Islet precursor cell (in vitro differentiated cells): ENCODE results near the gene NNAT.
"Not testable (repeated sequence)": the region's sequence is repeated elsewhere in the genome, so short reads cannot be mapped to it uniquely, and the experiment has no call there.

Experiments
- DNase-seq: peaks from one replicate; pipeline ENCODE4 v3.0.0-alpha.2; 2018

Gene NNAT

GRCh38 chr20:37524859-37525708 is 4.0 kb downstream of the NNAT start:
- DNase-seq: no peak

DNA sequence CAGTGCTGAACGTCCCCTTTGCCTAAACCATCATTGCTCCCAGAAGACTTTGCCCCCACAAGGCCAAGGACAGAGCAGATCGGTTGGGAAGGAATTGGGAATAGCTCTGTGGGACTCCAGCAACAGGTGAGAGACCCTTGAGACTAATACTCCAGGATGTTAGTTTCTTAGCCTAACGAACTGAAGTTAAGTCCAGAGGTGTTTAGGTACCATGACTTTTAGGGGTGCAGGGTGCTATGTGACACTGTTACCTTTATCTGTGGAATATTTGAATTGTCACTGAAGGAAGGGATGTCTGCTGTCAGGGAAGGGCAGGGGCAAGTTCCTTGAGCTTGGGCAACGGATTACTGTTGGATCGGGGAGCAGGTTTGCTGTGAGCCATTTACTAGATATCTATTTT is 4.8 kb downstream of the NNAT start:
- DNase-seq: no peak

GRCh38 chr20:37526238-37526838 is 5.3 kb downstream of the NNAT start:
- DNase-seq: peak; percentile 91

GRCh38 chr20:37526839-37527637 is 6.0 kb downstream of the NNAT start:
- DNase-seq: peak; percentile 68

- peak; percentile 90 for DNase-seq
Measured at GRCh38 chr20:37527638-37528445, 6.8 kb downstream of the NNAT start, which contains the start of gene BLCAP. Gene BLCAP, minus strand, starts transcription at chr20:37527876. Its CDS starts 8,702 bp downstream, at chr20:37519174.

- DNase-seq: no peak
Measured at GRCh38 chr20:37528446-37529213, 7.6 kb downstream of the NNAT start.

DNA sequence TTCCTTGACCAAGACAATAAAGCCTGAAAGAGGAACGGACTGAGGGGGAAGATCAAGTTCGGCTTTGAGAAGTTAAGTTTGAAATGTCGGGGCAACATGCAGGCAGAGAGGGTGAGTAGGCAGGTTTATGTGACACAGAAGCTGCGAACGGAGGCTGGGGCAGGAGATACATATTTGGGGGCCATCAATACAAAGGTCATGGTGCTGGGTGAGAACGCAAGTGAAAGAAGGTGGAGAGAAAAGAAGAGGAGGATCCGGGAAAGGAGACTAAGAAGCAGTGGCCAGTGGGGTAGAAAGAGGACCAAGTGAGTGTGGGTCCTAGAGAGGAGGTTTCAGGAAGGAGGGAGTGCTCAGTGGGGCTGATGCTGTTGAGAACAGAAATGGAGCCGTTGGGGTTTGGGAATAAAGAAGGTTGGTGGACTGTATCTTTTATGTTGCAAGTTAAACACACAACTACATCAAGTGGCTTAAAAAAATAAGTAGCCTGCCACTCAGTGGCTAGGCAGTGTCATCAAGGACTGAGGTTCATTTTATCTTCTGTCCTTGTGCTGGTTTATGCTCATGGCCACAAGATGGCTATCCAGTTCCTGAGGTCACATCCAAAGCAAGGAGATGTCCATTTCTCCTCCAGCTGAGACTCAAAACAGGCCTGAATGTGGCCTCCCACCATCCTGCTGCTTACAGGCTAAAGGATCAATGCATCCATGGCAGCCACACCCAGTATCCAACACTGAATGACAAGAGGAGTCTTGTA is 8.3 kb downstream of the NNAT start:
- peak; percentile 35 for DNase-seq

DNA sequence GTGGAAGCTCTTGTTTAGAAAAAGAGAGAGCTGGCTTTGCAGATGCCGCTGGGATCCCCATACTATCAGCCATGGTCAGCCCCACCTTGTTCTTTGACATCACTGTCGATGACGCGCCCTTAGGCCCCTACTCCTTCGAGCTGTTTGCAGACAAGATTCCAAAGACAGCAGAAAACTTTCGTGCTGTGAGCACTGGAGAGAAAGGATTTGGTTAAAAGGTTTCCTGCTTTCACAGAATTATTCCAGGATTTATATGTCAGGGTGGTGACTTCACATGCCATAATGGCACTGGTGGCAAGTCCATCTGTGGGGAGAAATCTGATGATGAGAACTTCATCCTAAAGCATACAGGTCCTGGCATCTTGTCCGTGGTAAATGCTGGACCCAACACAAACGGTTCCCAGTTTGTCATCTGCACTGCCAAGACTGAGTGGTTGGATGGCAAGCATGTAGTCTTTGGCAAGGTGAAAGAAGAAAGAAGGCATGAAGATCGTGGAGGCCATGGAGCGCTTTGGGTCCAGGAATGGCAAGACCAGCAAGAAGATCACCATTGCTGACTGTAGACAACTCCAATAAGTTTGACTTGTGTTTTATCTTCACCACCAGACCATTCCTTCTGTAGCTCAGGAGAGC is 9.0 kb downstream of the NNAT start:
- DNase-seq: peak; percentile 34

GRCh38 chr20:37530696-37531095 is 9.6 kb downstream of the NNAT start:
- no peak for DNase-seq

GRCh38 chr20:37531856-37532255 is 10.8 kb downstream of the NNAT start:
- DNase-seq: peak; percentile 42

DNA sequence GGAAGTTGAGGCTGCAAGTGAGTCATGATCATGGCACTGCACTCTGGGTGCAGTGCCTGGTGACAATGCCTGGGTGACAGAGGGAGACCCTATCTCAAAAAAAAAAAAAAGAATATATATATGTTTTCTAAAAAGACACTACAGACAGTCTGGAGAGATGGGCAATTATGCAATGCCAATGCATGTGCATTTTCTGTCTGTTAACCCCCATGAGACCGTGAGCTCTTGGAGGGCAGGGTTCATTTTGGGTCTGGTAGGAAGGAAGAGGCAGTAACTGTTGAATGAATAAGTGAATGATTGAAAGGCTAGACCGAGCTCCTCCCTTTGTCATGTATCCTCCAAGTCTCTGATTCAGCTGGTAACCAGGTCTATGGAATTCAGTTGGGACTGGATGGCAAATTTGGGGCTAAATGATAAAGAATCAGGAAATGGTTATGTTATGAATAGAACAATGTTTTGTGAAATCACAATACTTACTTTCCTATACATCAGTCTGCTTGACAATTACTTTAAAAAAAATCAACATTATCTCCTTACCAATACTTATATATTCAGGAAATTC is 12.2 kb downstream of the NNAT start:
- DNase-seq: peak; percentile 15

GRCh38 chr20:37534401-37535157 is 13.5 kb downstream of the NNAT start:
- DNase-seq: peak; percentile 73

DNA sequence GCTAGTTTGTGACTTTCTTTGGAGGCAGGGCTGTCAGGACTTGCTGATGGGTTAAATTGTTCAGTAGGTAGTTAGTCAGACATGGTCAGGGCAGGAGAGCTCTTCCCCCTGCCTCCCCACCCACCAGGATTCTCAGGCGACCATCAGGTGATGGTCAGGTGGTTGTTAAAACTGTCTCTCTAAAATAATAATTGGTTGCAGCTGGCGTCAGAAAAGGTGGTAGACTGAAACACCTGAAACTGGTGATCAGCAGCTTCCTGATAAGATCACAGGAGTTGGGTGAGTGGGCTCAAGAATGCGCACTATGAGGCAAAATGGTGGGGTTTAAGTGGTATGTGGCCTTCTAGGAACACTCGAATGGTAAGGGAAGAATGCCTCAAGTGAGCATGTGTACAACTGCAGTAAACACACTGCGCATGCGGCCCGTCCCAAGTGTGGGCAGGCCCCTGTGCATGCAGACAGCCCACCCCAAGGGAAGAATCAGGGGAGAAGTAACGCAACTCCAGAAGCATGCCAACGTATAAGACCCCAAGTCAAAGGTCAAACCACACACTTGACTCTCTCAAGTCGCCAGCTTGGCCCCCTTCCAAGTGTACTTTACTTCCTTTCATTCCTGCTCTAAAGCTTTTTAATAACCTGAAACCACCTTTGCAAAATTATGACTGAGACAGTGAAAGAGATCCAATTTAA is 14.5 kb downstream of the NNAT start:
- peak; percentile 67 for DNase-seq

DNA sequence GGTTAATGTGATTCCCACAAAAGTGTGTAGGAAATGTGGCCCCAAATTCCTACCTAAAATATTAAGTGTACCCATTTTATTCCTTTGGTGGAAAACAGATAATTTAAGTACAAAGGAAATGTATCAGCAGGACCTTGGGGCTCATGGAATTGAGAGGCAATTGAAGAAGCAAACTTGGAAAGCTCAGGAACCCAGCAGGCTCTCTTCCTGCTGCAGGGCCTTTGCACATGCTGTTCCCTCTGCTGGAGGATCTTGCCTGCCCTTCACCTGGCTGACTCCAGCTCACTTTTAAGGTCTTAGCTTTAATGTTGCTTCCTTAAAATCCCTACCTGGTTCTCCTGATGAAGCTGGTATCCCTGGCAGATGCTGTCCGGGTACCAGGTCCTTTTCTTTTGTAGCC is 16.5 kb downstream of the NNAT start:
- peak; percentile 20 for DNase-seq

DNA sequence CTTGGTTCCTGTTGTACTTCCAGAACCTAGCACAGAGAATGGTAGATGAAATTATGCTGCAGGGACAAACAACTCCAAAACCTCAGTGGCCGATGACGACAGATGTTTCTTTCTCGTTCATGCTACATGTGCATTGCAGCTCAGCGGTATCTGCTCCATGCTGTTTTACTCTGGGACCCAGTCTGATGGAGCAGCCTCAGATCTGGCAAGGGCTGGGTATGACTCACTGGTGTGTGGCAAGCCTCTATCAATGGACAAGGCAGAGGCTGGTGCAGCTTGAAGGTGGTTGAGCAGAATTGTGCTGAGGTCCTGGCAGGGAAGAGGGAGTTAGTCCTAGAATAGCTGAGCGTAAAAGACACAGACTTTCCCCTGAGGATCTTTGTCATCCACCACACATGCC is 17.0 kb downstream of the NNAT start:
- peak; percentile 71 for DNase-seq

DNA sequence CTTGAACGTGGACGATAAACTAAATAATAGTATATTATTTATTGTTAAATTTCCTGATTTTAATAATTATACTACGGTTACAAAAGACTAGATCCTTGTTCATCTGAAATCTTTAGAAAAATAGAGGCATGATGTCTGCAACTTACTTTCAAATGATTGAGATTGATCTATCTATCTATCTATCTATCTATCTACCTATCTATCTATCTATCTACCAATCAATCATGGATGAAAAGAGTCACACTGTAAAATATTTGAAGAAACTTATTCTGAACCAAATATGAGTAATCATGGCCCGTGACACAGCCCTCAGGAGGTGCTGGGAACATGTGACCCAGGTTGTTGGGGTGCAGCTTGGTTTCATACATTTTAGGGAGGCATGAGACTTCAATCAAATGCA is 18.4 kb downstream of the NNAT start:
- no peak for DNase-seq

GRCh38 chr20:37540001-37540400 is 19.0 kb downstream of the NNAT start:
- DNase-seq: no peak

- DNase-seq: not testable (repeated sequence)
Measured at GRCh38 chr20:37540838-37541237, 19.8 kb downstream of the NNAT start.

DNA sequence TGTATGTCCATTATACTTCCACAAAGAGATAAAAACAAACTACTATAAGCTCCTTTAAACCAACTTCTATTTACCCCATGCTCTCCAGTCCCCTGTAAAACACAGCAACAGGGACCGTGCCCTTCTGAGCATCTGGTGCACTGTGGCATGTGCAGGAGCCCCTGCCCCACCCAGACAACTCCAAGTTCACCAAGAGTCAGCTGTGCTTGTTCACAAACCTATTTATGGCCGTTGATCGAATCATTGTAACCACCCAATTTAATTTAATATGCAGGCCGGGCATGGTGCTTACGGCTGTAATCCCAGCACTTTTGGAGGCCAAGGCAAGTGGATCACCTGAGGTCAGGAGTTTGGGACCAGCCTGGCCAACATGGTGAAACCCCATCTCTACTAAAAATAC is 20.3 kb downstream of the NNAT start:
- peak; percentile 12 for DNase-seq
